Suprapubic skin (tissue), 4 donors: Measurements from ENCODE around the gene SELENOI. TPM values are rescaled to one million over a fixed set of nuclear protein-coding genes. Genes with fewer than 3 reads are reported as not detected.

Experiments used
- DNase-seq, 2 donors: peaks; one replicate each; pipeline ENCODE4 v3.0.0-alpha.2; 2019; ENCODE audit warnings: low spot score in 2 of 2
- H3K27ac ChIP-seq: fragments of 200-600 bp; sonication (generic); one replicate; pipeline ENCODE4 v1.5.1; 2019
- H3K27me3 ChIP-seq: fragments of 200-600 bp; sonication (generic); one replicate; pipeline ENCODE4 v1.5.1; 2019
- H3K36me3 ChIP-seq: fragments of 200-600 bp; sonication (generic); one replicate; pipeline ENCODE4 v1.5.1; 2019
- H3K4me1 ChIP-seq: fragments of 200-600 bp; sonication (generic); one replicate; pipeline ENCODE4 v1.5.1; 2019
- H3K4me3 ChIP-seq: fragments of 200-600 bp; sonication (generic); one replicate; pipeline ENCODE4 v1.5.1; 2019; ENCODE audit warnings: mild to moderate bottlenecking
- H3K9me3 ChIP-seq: fragments of 200-600 bp; sonication (generic); one replicate; pipeline ENCODE4 v1.5.1; 2019
- EP300 ChIP-seq: sonication (generic); formaldehyde crosslinking; IDR thresholded peaks from one replicate; pipeline ENCODE4 v1.6.1; 2017; ENCODE audit warnings: antibody characterized with exemption
- POLR2A ChIP-seq, 2 donors: fragments of 450-650 bp; IDR thresholded peaks; one replicate each; pipeline ENCODE4 v1.6.1; 2017; ENCODE audit warnings: antibody characterized with exemption in 2 of 2, mild to moderate bottlenecking in 2 of 2, moderate library complexity in 2 of 2
- POLR2AphosphoS5 ChIP-seq, 3 donors: sonication (generic); formaldehyde crosslinking; IDR thresholded peaks; one replicate each; pipeline ENCODE4 v1.6.1; 2017; ENCODE audit warnings: antibody characterized with exemption in 3 of 3
- WGBS: methylation state at CpG from one replicate; pipeline ENCODE4 v1.1.5; 2018; 5-methylcytosine and 5-hydroxymethylcytosine counted together
- total RNA-seq, 4 donors: library from RNA; depleted of rRNA; stranded (reverse); fragments of >200 nt; gene quantifications; one replicate each; pipeline ENCODE4 v1.1.0, GENCODE V29; 2016
- TF ChIP-seq, protein P1 (sequence below), 2 donors: fragments of 200-600 bp in 1 of 2; fragments of 450-650 bp in 1 of 2; sonication (generic) in 1 of 2; IDR thresholded peaks; one replicate each; pipeline ENCODE4 v1.5.1; 2016 to 2019; ENCODE audit warnings: antibody characterized with exemption in 2 of 2, mild to moderate bottlenecking in 1 of 2, moderate library complexity in 1 of 2

The SELENOI gene
- total RNA-seq, 4 donors from 2014 or later, result 23.1 to 41.9 (median 39.4) TPM

DNA sequence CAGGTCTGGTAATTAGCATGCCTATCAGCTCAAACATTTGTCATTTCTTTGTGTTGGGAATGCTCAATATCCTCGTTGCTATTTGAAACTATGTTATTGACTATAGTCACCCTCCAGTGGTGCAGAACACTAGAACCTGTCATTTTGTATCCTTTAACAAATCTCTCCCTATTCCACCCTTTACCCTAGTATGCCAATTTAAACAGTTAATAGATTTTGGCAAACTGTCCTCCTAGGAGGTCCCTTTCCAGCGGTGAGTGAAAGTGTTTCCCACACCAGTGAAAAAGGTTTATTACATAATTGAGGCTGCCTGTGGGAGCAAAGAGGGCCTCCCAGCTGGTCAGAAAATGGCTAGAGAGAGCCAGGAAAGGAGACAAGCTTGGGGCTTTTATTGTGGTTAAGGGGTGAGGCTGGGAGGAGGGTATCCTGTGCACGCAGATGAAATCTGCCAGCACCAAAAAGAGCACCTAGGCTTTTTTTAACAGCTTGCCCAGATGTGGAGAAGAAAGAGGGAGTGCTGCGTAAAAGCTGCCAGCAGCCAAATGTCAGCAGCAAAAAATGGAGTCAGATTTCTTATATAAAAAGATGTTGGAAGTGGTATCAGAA is 53.9 kb downstream of the SELENOI start:
- Histone ChIP-seq H3K9me3 (no peaks in the 10 kb centered on the region), H3K36me3 (no peaks in the 10 kb centered on the region), H3K27ac (no peak overlapping the region), H3K4me1 (peaks cover 8% of the 10 kb centered on the region), H3K4me3 (no peak overlapping the region), H3K27me3 (peaks cover 8% of the 10 kb centered on the region)
- 28% methylated on average over 4 of the region's 4 CpGs for WGBS
- no peak for DNase-seq
- TF ChIP-seq POLR2A (IDR thresholded peaks at IDR 0.05), result no peak
- no peak for TF ChIP-seq POLR2AphosphoS5 (IDR thresholded peaks at IDR 0.05)
- TF ChIP-seq, protein P1, sequence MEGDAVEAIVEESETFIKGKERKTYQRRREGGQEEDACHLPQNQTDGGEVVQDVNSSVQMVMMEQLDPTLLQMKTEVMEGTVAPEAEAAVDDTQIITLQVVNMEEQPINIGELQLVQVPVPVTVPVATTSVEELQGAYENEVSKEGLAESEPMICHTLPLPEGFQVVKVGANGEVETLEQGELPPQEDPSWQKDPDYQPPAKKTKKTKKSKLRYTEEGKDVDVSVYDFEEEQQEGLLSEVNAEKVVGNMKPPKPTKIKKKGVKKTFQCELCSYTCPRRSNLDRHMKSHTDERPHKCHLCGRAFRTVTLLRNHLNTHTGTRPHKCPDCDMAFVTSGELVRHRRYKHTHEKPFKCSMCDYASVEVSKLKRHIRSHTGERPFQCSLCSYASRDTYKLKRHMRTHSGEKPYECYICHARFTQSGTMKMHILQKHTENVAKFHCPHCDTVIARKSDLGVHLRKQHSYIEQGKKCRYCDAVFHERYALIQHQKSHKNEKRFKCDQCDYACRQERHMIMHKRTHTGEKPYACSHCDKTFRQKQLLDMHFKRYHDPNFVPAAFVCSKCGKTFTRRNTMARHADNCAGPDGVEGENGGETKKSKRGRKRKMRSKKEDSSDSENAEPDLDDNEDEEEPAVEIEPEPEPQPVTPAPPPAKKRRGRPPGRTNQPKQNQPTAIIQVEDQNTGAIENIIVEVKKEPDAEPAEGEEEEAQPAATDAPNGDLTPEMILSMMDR (IDR thresholded peaks at IDR 0.05), result no peak
- no peak for TF ChIP-seq EP300

DNA sequence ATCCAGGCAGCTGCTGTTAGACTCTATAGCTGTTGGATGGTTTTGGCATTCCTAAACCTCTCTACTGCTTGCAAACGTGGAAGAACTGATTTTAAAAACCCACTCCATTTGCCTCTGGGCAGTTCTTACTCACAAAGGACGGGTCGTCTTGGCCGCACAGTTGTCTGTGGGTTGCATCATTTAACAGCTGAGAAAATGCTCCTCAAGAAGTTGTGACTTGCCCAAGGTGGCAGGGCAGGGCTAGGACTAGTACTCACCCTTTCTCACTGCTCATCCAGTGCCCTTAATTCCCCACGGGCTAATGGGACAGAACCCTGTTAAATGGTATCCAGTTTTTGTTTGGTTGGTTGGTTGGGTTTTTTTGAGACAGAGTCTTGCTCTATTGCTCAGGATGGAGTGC is 54.8 kb downstream of the SELENOI start:
- WGBS, result 71% methylated on average over 5 of the region's 5 CpGs
- Histone ChIP-seq H3K4me3 (no peak overlapping the region), H3K9me3 (no peaks in the 10 kb centered on the region), H3K27me3 (peaks cover 8% of the 10 kb centered on the region), H3K36me3 (no peaks in the 10 kb centered on the region), H3K4me1 (peaks cover 8% of the 10 kb centered on the region), H3K27ac (no peak overlapping the region)
- no peak for DNase-seq
- TF ChIP-seq EP300 (no peak), POLR2A (IDR thresholded peaks at IDR 0.05) (no peak)

DNA sequence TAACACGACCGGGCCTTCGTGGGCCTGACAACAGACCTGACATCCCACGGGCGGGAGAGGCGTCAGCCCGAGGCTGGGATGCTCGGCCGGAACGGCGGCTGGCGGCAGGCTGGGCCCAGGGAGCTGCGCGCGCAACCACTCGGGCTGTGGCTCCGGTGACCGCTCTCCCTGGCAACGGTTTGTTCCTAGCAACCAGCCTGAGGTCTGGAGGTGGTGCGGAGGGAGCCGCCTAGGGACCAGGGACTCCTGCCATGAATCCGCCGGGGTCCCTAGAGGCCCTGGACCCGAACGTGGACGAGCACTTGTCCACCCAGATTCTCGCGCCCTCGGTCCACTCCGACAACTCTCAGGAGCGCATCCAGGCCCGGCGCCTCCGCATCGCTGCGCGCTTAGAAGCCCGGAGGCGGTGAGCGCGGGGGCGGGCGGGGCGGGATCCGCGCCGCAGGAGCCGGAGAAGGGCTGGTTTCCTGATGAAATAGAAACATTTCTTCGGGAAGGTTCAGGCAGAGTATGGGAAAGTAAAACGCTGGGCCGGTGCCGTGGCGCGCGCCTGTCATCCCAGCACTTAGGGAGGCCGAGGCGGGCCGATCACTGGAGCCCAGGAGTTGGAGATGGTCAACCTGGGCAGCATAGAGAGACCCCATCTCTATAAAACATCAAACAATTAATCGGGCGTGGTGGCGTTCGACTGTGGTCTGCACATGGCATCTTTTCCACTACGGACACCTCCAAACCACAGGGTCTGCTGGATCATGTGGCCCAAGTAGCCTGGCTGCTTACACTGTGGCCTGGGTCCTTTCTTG is 56.0 kb downstream of the SELENOI start, which contains the start of gene DRC1:
TSS of gene DRC1 (plus strand) at position 182 of the 803 bp plus-strand sequence. CDS start at position 252, 70 bp downstream.
- H3K4me1 ChIP-seq, result peaks cover 8% of the 10 kb centered on the region
- no peaks in the 10 kb centered on the region for H3K9me3 ChIP-seq
- no peaks in the 10 kb centered on the region for H3K36me3 ChIP-seq
- H3K27me3 ChIP-seq, result peaks cover 8% of the 10 kb centered on the region
- no peak for DNase-seq
- no peak within 1 kb of the TSS for H3K27ac ChIP-seq
- no peak for TF ChIP-seq POLR2AphosphoS5 (IDR thresholded peaks at IDR 0.05)
- no peak for TF ChIP-seq POLR2A (IDR thresholded peaks at IDR 0.05)
- TF ChIP-seq EP300, result no peak
- TF ChIP-seq, protein P1 (IDR thresholded peaks at IDR 0.05), result no peak
- WGBS, result 17% methylated on average over 47 of the region's 63 CpGs
- H3K4me3 ChIP-seq, result peak within 1 kb of the TSS; percentile 28

DNA sequence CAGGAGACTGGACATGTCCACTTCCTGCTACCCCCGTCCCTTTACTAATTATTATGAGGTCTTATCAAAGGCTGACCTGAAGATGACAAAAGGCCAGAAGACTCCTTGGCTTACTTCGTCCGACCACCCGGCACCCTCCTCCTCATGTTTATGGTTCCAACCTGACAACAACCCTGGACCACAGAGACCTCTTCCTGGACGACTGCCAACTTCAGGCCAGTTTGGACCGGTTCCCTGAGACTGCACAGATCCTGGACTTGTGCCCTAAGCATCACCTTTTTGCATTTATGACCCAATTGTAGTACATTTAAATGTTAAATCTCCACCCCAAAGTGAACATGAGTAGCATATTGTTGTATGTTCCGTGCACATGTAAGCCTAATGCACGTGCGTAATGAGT is 61.6 kb downstream of the SELENOI start:
- DNase-seq, result no peak
- TF ChIP-seq, protein P1 (IDR thresholded peaks at IDR 0.05), result no peak
- no peak for TF ChIP-seq POLR2A (IDR thresholded peaks at IDR 0.05)
- no peak for TF ChIP-seq EP300
- no peak for TF ChIP-seq POLR2AphosphoS5 (IDR thresholded peaks at IDR 0.05)
- Histone ChIP-seq H3K4me3 (no peak overlapping the region), H3K36me3 (no peaks in the 10 kb centered on the region), H3K27ac (no peak overlapping the region), H3K9me3 (no peaks in the 10 kb centered on the region), H3K4me1 (no peaks in the 10 kb centered on the region), H3K27me3 (peaks cover 10% of the 10 kb centered on the region)
- 77% methylated on average over 9 of the region's 9 CpGs for WGBS

DNA sequence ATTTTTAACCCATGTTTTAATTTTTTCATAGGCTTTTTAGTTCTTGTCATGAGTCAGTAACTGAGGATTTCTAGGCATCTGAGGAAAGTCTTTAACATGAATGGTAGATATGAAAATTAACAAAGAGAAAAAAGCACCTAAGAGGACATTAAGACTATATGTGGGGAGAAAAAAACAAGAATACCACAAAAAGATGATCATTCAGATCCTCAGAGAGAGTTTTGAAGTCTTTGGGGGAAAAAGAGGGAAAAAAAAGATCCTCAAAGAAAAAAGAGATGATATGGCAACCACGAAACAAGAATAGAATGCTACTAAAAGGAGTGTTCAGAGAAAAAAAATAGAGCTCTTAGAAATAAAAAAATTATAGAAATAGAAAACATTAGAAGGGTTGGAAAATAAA is 63.8 kb downstream of the SELENOI start:
- 86% methylated on average over 1 of the region's 1 CpG for WGBS
- no peak overlapping the region for H3K4me3 ChIP-seq
- no peak for DNase-seq
- no peaks in the 10 kb centered on the region for H3K36me3 ChIP-seq
- no peaks in the 10 kb centered on the region for H3K4me1 ChIP-seq
- TF ChIP-seq, protein P1 (IDR thresholded peaks at IDR 0.05), result no peak
- no peak for TF ChIP-seq POLR2A (IDR thresholded peaks at IDR 0.05)
- no peak for TF ChIP-seq EP300
- TF ChIP-seq POLR2AphosphoS5 (IDR thresholded peaks at IDR 0.05), result no peak
- no peaks in the 10 kb centered on the region for H3K9me3 ChIP-seq
- H3K27me3 ChIP-seq, result peaks cover 10% of the 10 kb centered on the region
- H3K27ac ChIP-seq, result no peak overlapping the region
